GM13977 (cell line): Measurements from ENCODE around the gene RCCD1.

Experiments
- DNase-seq: peaks from one replicate; pipeline ENCODE4 v3.0.0; 2012; ENCODE audit warnings: low spot score
- CTCF ChIP-seq: IDR thresholded peaks from 2 replicates; pipeline ENCODE4 v1.5.1; 2012; ENCODE audit warnings: mild to moderate bottlenecking, control low read depth; ENCODE audit not compliant: insufficient read depth; ENCODE audit errors: extremely low read depth, missing control alignments
- in situ Hi-C: fragments of 300-500 bp; cut with MboI; formaldehyde crosslinking; loops from one replicate; pipeline ENCODE4 v1.12.0; 2022; ENCODE audit warnings: low sequenced_read_pairs, low pct_unique_long_range_greater_than_20kb, mixed read lengths, inconsistent platforms; ENCODE audit not compliant: unreplicated experiment

RCCD1 gene

DNA sequence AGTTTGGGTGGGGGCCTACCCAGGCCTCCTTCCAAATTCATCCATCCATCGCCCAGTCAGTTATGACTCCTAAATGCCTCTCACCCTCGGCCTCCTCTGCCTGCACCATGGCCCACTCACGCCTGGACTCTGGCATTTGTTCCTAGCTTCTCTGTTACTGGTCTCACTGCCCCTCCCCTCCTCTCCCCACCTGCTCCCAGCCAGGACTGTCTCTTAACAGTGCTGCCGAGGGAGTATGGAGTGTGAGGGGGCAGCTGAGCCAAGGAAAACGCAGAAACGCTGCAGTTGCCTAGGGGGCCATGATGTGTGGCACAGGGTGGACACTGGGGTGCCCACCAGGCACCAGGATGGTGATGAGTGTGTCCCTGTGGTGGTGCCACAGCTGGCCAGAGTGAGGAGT is 3.1 kb downstream of the RCCD1 start:
- TF ChIP-seq CTCF, result no peak
- DNase-seq, result no peak
- in situ Hi-C loops, result no loop called here

DNA sequence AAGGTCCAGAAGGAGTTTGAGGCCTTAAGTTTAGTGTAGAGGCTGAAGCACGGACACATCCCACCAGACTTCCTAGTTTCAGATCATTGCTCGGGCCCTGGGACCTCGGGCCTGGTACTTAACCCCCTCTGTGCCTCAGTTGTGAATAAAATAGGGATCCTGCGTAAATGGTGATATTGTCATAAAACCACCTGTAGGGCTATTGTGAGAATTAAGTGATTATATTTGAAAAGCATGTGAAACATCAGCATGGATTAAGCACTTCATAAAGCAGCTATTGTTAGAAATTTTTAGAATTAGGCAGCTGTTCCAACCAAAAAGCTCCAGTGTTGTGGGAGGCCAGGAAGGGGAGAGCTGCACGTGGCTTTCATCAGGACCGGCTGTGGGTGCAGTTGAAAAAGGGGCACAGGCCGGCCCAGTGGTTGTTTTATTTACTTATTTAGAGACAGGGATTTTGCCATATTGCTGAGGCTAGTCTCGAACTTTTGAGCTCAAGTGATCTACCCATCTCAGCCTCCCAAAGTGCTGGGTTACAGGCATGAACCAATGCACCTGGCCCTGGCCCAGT is 4.4 kb downstream of the RCCD1 start:
- in situ Hi-C loops, result no loop called here
- DNase-seq, result no peak
- TF ChIP-seq CTCF, result no peak

- TF ChIP-seq CTCF, result no peak
- in situ Hi-C loops, result no loop called here
- DNase-seq, result no peak
These were observed 5.2 kb downstream of the RCCD1 start for GRCh38 chr15:90959894-90960293.

DNA sequence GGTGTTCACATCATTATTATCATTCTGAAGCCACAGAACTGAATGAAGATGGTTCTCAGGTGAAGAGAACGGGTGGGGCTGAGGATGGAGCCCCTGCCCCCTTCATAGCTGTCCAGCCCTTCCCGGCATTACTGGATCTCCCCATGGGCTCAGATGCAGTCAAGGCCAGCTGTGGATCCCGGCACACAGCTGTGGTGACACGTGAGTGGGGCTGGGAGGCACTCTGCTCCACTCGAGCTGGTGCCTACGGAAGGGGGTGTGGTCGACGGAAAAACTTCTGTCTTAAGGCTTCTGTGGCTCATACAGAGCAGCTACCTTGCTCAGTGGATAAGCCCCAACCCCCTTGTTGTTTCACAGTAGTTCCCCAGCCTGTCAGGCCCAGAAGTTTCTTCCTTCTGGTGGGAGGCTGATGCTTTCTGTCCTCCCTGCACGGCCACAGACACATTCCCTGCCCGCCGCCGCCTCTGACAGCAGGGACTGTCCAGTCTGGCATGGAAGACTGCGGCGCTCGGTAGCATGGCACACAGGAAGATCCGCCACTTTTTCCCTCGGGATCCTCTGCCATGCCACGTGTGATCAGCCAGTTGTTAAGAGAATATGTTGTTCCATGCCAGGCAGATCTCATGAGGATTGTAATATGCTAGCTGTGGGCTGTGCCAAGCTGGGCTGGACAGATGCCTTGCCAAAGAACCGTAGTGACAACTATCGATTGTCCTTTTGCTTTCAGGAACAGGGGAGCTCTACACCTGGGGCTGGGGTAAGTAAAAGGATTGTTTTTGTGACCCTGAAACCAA is 5.8 kb downstream of the RCCD1 start:
- in situ Hi-C loops, result no loop called here

DNA sequence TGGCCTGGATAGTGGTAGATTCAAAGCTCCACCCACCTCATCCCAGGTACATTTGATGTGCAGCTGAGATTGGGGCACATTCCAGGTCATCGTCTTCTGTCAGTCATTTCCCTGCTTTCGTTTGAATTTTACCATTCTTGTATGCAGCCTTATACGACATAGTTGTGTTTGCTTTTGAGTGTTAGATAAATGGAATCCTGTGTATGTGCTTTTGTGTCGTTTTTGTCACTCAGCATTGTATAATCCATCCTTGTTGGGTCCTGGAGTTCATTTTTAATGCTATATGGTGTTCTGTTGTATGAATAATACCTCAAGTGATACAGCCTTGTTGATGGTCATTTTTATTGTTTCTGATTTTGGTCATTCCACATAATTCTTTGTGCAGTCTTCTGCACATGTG is 7.3 kb downstream of the RCCD1 start:
- no peak for TF ChIP-seq CTCF
- in situ Hi-C loops, result no loop called here
- no peak for DNase-seq

More for the DNA sequence above, 5.8 kb downstream of the RCCD1 start:
- DNase-seq, result no peak
- no peak for TF ChIP-seq CTCF

DNA sequence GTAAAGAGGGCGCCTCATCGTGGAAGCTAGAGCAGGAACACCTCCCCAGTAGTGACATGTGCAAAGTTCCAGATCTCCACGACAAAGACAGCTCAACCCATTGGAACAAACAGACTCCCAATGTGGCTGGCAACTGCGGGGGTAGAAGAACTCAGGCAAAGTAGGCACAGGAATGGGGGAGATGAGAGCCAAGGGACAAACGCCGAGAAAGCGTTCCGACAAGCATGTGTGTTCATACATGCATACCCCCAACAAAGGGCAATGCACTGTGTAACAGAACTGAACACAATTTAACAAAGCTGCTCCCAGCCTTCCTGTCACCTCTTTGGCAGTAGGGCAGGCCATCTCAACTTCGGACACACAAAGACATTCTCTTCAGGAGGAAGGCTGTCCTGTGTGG is 11.6 kb downstream of the RCCD1 start:
- no peak for TF ChIP-seq CTCF
- DNase-seq, result no peak
- in situ Hi-C loops, result no loop called here
